ENCODE results near the gene CCL2.
A peak's percentile ranks its signal among the peaks of the same experiment; 100 is the strongest.

Gene CCL2

DNA sequence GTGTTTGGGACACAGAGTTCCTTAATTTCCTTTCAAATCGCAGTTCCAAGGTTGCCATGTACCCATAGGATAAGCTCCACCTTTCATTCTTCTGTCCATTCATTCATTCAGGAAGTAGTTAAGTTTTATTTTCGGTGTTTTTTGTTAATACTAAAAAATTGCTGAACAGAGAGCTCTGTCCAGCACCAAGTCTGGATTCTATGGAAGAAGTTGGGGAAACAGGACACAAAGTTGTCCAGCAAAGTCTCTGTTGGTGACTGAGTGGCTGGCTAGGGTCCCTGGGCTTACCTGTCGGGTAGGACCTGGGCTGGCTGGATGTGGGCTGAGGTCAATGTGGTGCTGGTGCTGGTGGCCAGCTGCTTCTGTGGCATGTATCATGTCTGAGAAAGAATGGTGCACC, 17.6 kb upstream of the CCL2 start:
- peak; percentile 59 to 85 for TF ChIP-seq REST (IDR thresholded peaks at IDR 0.05; ENCODE audit: insufficient read depth in 1 of 2, low read depth in 2 of 2, low read length in 2 of 2)
- no peak for TF ChIP-seq POLR2AphosphoS5 (IDR thresholded peaks at IDR 0.05; ENCODE audit: low read depth, low read length)

- TF ChIP-seq SIN3A (IDR thresholded peaks at IDR 0.05; ENCODE audit: borderline replicate concordance, insufficient read depth, low read length), result peak; percentile 71; the same call in 1 of the 2 replicates
- TF ChIP-seq POLR2AphosphoS5 (IDR thresholded peaks at IDR 0.05; ENCODE audit: low read depth, low read length), result no peak
- TF ChIP-seq FOXP2 (optimal IDR thresholded peaks at IDR 0.05; ENCODE audit: borderline replicate concordance, extremely low read depth, extremely low read length, insufficient read depth), result peak; percentile 53
- TF ChIP-seq TAF1 (IDR thresholded peaks at IDR 0.05; ENCODE audit: borderline replicate concordance, insufficient read depth, low read length), result no peak
- TF ChIP-seq REST (IDR thresholded peaks at IDR 0.05; ENCODE audit: insufficient read depth in 1 of 2, low read depth in 2 of 2, low read length in 2 of 2), result peak; percentile 48 to 65; a peak in 2 of 4 replicates
These were observed 14.0 kb upstream of the CCL2 start for GRCh38 chr17:34241062-34241461.

- TF ChIP-seq FOXP2 (optimal IDR thresholded peaks at IDR 0.05; ENCODE audit: borderline replicate concordance, extremely low read depth, extremely low read length, insufficient read depth) (no peak), POLR2AphosphoS5 (IDR thresholded peaks at IDR 0.05; ENCODE audit: low read depth, low read length) (no peak), TAF1 (IDR thresholded peaks at IDR 0.05; ENCODE audit: borderline replicate concordance, insufficient read depth, low read length) (no peak), SIN3A (IDR thresholded peaks at IDR 0.05; ENCODE audit: borderline replicate concordance, insufficient read depth, low read length) (no peak), REST (IDR thresholded peaks at IDR 0.05; ENCODE audit: insufficient read depth in 1 of 2, low read depth in 2 of 2, low read length in 2 of 2) (no peak)
These were observed 12.3 kb upstream of the CCL2 start for GRCh38 chr17:34242587-34243363.

DNA sequence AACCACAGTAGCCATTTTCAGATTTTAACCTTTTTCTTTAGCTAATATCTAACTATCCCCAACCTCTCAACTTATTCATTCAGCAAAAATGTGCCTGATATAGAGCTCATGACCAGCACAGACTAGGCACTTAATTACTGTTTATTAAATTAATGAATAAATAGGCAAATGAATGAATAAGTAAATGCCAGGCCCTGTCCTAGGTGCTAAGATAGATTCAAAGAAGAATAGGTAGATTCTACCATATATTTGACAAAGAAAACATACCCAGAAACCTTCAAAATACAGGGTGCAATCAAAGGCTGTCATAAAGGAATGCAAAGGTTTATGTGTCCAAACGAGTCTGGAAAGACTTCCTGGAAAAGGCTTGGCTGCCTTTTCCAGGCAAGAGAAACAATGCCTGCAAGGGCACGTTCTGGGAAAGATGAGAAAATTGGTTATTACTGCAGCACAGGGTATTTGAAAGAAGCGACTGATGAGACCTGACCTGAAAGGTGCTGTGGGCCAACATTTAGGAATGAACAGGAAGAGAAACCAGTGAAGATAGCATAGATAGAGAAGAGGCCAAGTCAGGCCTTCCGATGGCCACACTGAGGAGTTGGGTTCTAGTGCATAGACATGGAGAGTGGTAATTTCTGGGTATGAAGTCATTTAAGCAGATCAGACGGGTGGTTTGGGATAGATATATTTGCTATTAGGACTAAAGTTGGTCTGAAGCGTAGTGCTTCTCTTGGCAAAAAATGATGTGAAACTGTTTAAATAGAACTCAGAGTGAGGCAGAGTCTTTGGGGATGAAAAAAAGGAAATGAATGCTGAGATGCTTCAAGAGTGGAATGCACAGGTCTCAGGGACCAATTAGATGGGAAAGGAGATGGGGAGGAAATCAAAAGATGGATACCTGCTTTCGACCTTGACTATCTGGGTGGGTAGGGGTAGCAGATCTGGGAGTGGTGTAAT, 11.4 kb upstream of the CCL2 start:
- no peak for TF ChIP-seq POLR2AphosphoS5 (IDR thresholded peaks at IDR 0.05; ENCODE audit: low read depth, low read length)
- no peak for TF ChIP-seq REST (IDR thresholded peaks at IDR 0.05; ENCODE audit: insufficient read depth in 1 of 2, low read depth in 2 of 2, low read length in 2 of 2)
- no peak for TF ChIP-seq TAF1 (IDR thresholded peaks at IDR 0.05; ENCODE audit: borderline replicate concordance, insufficient read depth, low read length)
- no peak for TF ChIP-seq FOXP2 (optimal IDR thresholded peaks at IDR 0.05; ENCODE audit: borderline replicate concordance, extremely low read depth, extremely low read length, insufficient read depth)
- no peak for TF ChIP-seq SIN3A (IDR thresholded peaks at IDR 0.05; ENCODE audit: borderline replicate concordance, insufficient read depth, low read length)
